ENCODE data around the gene RPL12. TPM values are rescaled to one million over a fixed set of nuclear protein-coding genes. Genes with fewer than 3 reads are reported as not detected.

The RPL12 gene
- total RNA-seq, 1 donor from 2014 or later = 1,108 TPM

GRCh38 chr9:127415141-127415540 lies 36.1 kb downstream of the RPL12 start:
- H3K27ac Mint-ChIP-seq (ENCODE audit: unreplicated experiment) = no peak overlapping the region
- no peak for TF ChIP-seq CTCF (IDR thresholded peaks at IDR 0.05)
- H3K4me1 Mint-ChIP-seq (ENCODE audit: unreplicated experiment) = peaks cover 9% of the 10 kb centered on the region
- H3K9me3 Mint-ChIP-seq (ENCODE audit: unreplicated experiment) = no peaks in the 10 kb centered on the region
- peaks cover 2% of the 10 kb centered on the region for H3K36me3 Mint-ChIP-seq (ENCODE audit: unreplicated experiment)
- no peak for DNase-seq (ENCODE audit: extremely low spot score, unreplicated experiment)
- H3K4me3 Mint-ChIP-seq (ENCODE audit: unreplicated experiment) = no peak overlapping the region
- no peaks in the 10 kb centered on the region for H3K27me3 Mint-ChIP-seq (ENCODE audit: unreplicated experiment)

- DNase-seq (ENCODE audit: extremely low spot score, unreplicated experiment) = no peak
- no peaks in the 10 kb centered on the region for H3K27me3 Mint-ChIP-seq (ENCODE audit: unreplicated experiment)
- no peaks in the 10 kb centered on the region for H3K9me3 Mint-ChIP-seq (ENCODE audit: unreplicated experiment)
- peaks cover 4% of the 10 kb centered on the region for H3K4me1 Mint-ChIP-seq (ENCODE audit: unreplicated experiment)
- TF ChIP-seq CTCF (IDR thresholded peaks at IDR 0.05) = no peak
- H3K4me3 Mint-ChIP-seq (ENCODE audit: unreplicated experiment) = no peak overlapping the region
- H3K36me3 Mint-ChIP-seq (ENCODE audit: unreplicated experiment) = peaks cover 2% of the 10 kb centered on the region
- no peak overlapping the region for H3K27ac Mint-ChIP-seq (ENCODE audit: unreplicated experiment)
Measured at GRCh38 chr9:127411122-127411521, 40.1 kb downstream of the RPL12 start.

GRCh38 chr9:127407492-127407843 lies 43.7 kb downstream of the RPL12 start:
- peaks cover 7% of the 10 kb centered on the region for H3K36me3 Mint-ChIP-seq (ENCODE audit: unreplicated experiment)
- H3K4me3 Mint-ChIP-seq (ENCODE audit: unreplicated experiment) = no peak overlapping the region
- H3K27ac Mint-ChIP-seq (ENCODE audit: unreplicated experiment) = no peak overlapping the region
- DNase-seq (ENCODE audit: extremely low spot score, unreplicated experiment) = no peak
- peaks cover 6% of the 10 kb centered on the region for H3K4me1 Mint-ChIP-seq (ENCODE audit: unreplicated experiment)
- TF ChIP-seq CTCF (IDR thresholded peaks at IDR 0.05) = no peak
- no peaks in the 10 kb centered on the region for H3K27me3 Mint-ChIP-seq (ENCODE audit: unreplicated experiment)
- H3K9me3 Mint-ChIP-seq (ENCODE audit: unreplicated experiment) = no peaks in the 10 kb centered on the region

GRCh38 chr9:127406799-127407491 lies 44.3 kb downstream of the RPL12 start:
- H3K4me3 Mint-ChIP-seq (ENCODE audit: unreplicated experiment) = no peak overlapping the region
- no peak for TF ChIP-seq CTCF (IDR thresholded peaks at IDR 0.05)
- no peaks in the 10 kb centered on the region for H3K9me3 Mint-ChIP-seq (ENCODE audit: unreplicated experiment)
- no peaks in the 10 kb centered on the region for H3K27me3 Mint-ChIP-seq (ENCODE audit: unreplicated experiment)
- H3K36me3 Mint-ChIP-seq (ENCODE audit: unreplicated experiment) = peaks cover 7% of the 10 kb centered on the region
- peaks cover 6% of the 10 kb centered on the region for H3K4me1 Mint-ChIP-seq (ENCODE audit: unreplicated experiment)
- DNase-seq (ENCODE audit: extremely low spot score, unreplicated experiment) = no peak
- no peak overlapping the region for H3K27ac Mint-ChIP-seq (ENCODE audit: unreplicated experiment)

- TF ChIP-seq CTCF (IDR thresholded peaks at IDR 0.05) = no peak
- H3K27me3 Mint-ChIP-seq (ENCODE audit: unreplicated experiment) = no peaks in the 10 kb centered on the region
- H3K9me3 Mint-ChIP-seq (ENCODE audit: unreplicated experiment) = no peaks in the 10 kb centered on the region
- no peak for DNase-seq (ENCODE audit: extremely low spot score, unreplicated experiment)
- H3K27ac Mint-ChIP-seq (ENCODE audit: unreplicated experiment) = no peak overlapping the region
- H3K36me3 Mint-ChIP-seq (ENCODE audit: unreplicated experiment) = peaks cover 7% of the 10 kb centered on the region
- peaks cover 6% of the 10 kb centered on the region for H3K4me1 Mint-ChIP-seq (ENCODE audit: unreplicated experiment)
- no peak overlapping the region for H3K4me3 Mint-ChIP-seq (ENCODE audit: unreplicated experiment)
Measured at GRCh38 chr9:127405344-127406125, 45.7 kb downstream of the RPL12 start.
